ENCODE results near the gene ZNF384. TPM values are rescaled to one million over a fixed set of nuclear protein-coding genes. Genes with fewer than 3 reads are reported as not detected.

The ZNF384 gene
- total RNA-seq (2022; extraction: Qiagen RNA extraction; ENCODE audit: low read depth) = 52.4 to 68.0 TPM (median 62.6 TPM) in 5 replicates

GRCh38 chr12:6688999-6689882 is at the start of gene ZNF384:
Gene ZNF384, minus strand, starts transcription at chr12:6689375. Its CDS starts 9,855 bp downstream, at chr12:6679520.

GRCh38 chr12:6723607-6724408 is 34.6 kb upstream of the ZNF384 start, which contains the start of gene COPS7A:
Gene COPS7A, plus strand, starts transcription at chr12:6724046. Its CDS starts 611 bp downstream, at chr12:6724657.

GRCh38 chr12:6700646-6701051 is 11.5 kb upstream of the ZNF384 start, which contains the start of gene PIANP:
Gene PIANP, minus strand, starts transcription at chr12:6700815. Its CDS starts 2,754 bp downstream, at chr12:6698061.

GRCh38 chr12:6662906-6663742 is 26.1 kb downstream of the ZNF384 start, which contains the start of gene ING4:
Gene ING4, minus strand, starts transcription at chr12:6663119. Its CDS starts 18 bp downstream, at chr12:6663101.

GRCh38 chr12:6647083-6647604 is 42.0 kb downstream of the ZNF384 start, which contains the start of gene ACRBP:
Gene ACRBP, minus strand, starts transcription at chr12:6647432. Its CDS starts 66 bp downstream, at chr12:6647366.

GRCh38 chr12:6635856-6636531 is 53.2 kb downstream of the ZNF384 start, which contains the start of gene LPAR5:
Gene LPAR5, minus strand, starts transcription at chr12:6635959. Its CDS starts 14,711 bp downstream, at chr12:6621248.

Other genes with a start within 250 kb of the ZNF384 start
- not detected in 5 replicates for gene CD27, start 244.4 kb downstream of the ZNF384 start, total RNA-seq (2022; extraction: Qiagen RNA extraction; ENCODE audit: low read depth)
- gene TAPBPL, start 237.3 kb downstream of the ZNF384 start, total RNA-seq (2022; extraction: Qiagen RNA extraction; ENCODE audit: low read depth) = 3.3 to 4.0 TPM (median 3.5 TPM) in 5 replicates
- 9.3 to 14.6 TPM (median 11.5 TPM) in 5 replicates for gene VAMP1, start 218.7 kb downstream of the ZNF384 start, total RNA-seq (2022; extraction: Qiagen RNA extraction; ENCODE audit: low read depth)
- gene MRPL51, start 196.1 kb downstream of the ZNF384 start, total RNA-seq (2022; extraction: Qiagen RNA extraction; ENCODE audit: low read depth) = 309 to 338 TPM (median 322 TPM) in 5 replicates
- 61.0 to 81.2 TPM (median 71.4 TPM) in 5 replicates for gene NCAPD2, start 195.3 kb downstream of the ZNF384 start, total RNA-seq (2022; extraction: Qiagen RNA extraction; ENCODE audit: low read depth)
- gene GAPDH, start 154.9 kb downstream of the ZNF384 start, total RNA-seq (2022; extraction: Qiagen RNA extraction; ENCODE audit: low read depth) = 6,616 to 9,315 TPM (median 8,933 TPM) in 5 replicates
- gene IFFO1, start 133.3 kb downstream of the ZNF384 start, total RNA-seq (2022; extraction: Qiagen RNA extraction; ENCODE audit: low read depth) = 2.2 to 3.2 TPM (median 2.3 TPM) in 5 replicates
- 105 to 124 TPM (median 114 TPM) in 5 replicates for gene NOP2, start 121.1 kb downstream of the ZNF384 start, total RNA-seq (2022; extraction: Qiagen RNA extraction; ENCODE audit: low read depth)
- gene CHD4, start 82.0 kb downstream of the ZNF384 start, total RNA-seq (2022; extraction: Qiagen RNA extraction; ENCODE audit: low read depth) = 64.4 to 86.3 TPM (median 68.7 TPM) in 5 replicates
- 0.34 to 0.59 TPM (median 0.54 TPM) in 5 replicates for gene LPAR5, start 53.4 kb downstream of the ZNF384 start, total RNA-seq (2022; extraction: Qiagen RNA extraction; ENCODE audit: low read depth)
- gene ACRBP, start 41.9 kb downstream of the ZNF384 start, total RNA-seq (2022; extraction: Qiagen RNA extraction; ENCODE audit: low read depth) = 0.10 to 0.24 TPM (median 0.18 TPM) in 4 of 5 replicates, not detected in the other
- 12.4 to 18.9 TPM (median 17.0 TPM) in 5 replicates for gene ING4, start 26.3 kb downstream of the ZNF384 start, total RNA-seq (2022; extraction: Qiagen RNA extraction; ENCODE audit: low read depth)
- gene PIANP, start 11.4 kb upstream of the ZNF384 start, total RNA-seq (2022; extraction: Qiagen RNA extraction; ENCODE audit: low read depth) = 0.43 to 1.0 TPM (median 0.87 TPM) in 5 replicates
- 48.5 to 61.1 TPM (median 55.6 TPM) in 5 replicates for gene COPS7A, start 34.7 kb upstream of the ZNF384 start, total RNA-seq (2022; extraction: Qiagen RNA extraction; ENCODE audit: low read depth)
- 262 to 311 TPM (median 307 TPM) in 5 replicates for gene MLF2, start 63.8 kb upstream of the ZNF384 start, total RNA-seq (2022; extraction: Qiagen RNA extraction; ENCODE audit: low read depth)
- gene PTMS, start 77.0 kb upstream of the ZNF384 start, total RNA-seq (2022; extraction: Qiagen RNA extraction; ENCODE audit: low read depth) = 593 to 1,064 TPM (median 878 TPM) in 5 replicates
- 0.87 to 2.2 TPM (median 1.6 TPM) in 5 replicates for gene LAG3, start 83.1 kb upstream of the ZNF384 start, total RNA-seq (2022; extraction: Qiagen RNA extraction; ENCODE audit: low read depth)
- not detected in 5 replicates for gene CD4, start 100.2 kb upstream of the ZNF384 start, total RNA-seq (2022; extraction: Qiagen RNA extraction; ENCODE audit: low read depth)
- gene GPR162, start 132.4 kb upstream of the ZNF384 start, total RNA-seq (2022; extraction: Qiagen RNA extraction; ENCODE audit: low read depth) = 0.31 to 0.54 TPM (median 0.42 TPM) in 5 replicates
- gene P3H3, start 139.0 kb upstream of the ZNF384 start, total RNA-seq (2022; extraction: Qiagen RNA extraction; ENCODE audit: low read depth) = 20.2 to 31.6 TPM (median 27.4 TPM) in 5 replicates
- gene GNB3, start 151.6 kb upstream of the ZNF384 start, total RNA-seq (2022; extraction: Qiagen RNA extraction; ENCODE audit: low read depth) = 1.7 to 2.4 TPM (median 1.9 TPM) in 5 replicates
- gene CDCA3, start 161.9 kb upstream of the ZNF384 start, total RNA-seq (2022; extraction: Qiagen RNA extraction; ENCODE audit: low read depth) = 80.3 to 92.3 TPM (median 82.2 TPM) in 5 replicates
- gene USP5, start 162.8 kb upstream of the ZNF384 start, total RNA-seq (2022; extraction: Qiagen RNA extraction; ENCODE audit: low read depth) = 74.6 to 97.4 TPM (median 77.2 TPM) in 5 replicates
- gene TPI1, start 178.2 kb upstream of the ZNF384 start, total RNA-seq (2022; extraction: Qiagen RNA extraction; ENCODE audit: low read depth) = 1,360 to 1,675 TPM (median 1,619 TPM) in 5 replicates
- gene SPSB2, start 183.9 kb upstream of the ZNF384 start, total RNA-seq (2022; extraction: Qiagen RNA extraction; ENCODE audit: low read depth) = 16.8 to 22.9 TPM (median 19.9 TPM) in 5 replicates
- gene LRRC23, start 215.4 kb upstream of the ZNF384 start, total RNA-seq (2022; extraction: Qiagen RNA extraction; ENCODE audit: low read depth) = 16.4 to 17.9 TPM (median 16.5 TPM) in 5 replicates
- 41.2 to 50.5 TPM (median 42.1 TPM) in 5 replicates for gene ENO2, start 225.2 kb upstream of the ZNF384 start, total RNA-seq (2022; extraction: Qiagen RNA extraction; ENCODE audit: low read depth)
- gene ATN1, start 238.6 kb upstream of the ZNF384 start, total RNA-seq (2022; extraction: Qiagen RNA extraction; ENCODE audit: low read depth) = 48.9 to 77.1 TPM (median 73.0 TPM) in 5 replicates